ENCODE measurements around the gene KBTBD12. TPM values are rescaled to one million over a fixed set of nuclear protein-coding genes. Genes with fewer than 3 reads are reported as not detected.

KBTBD12 gene
- total RNA-seq, 5 donors from 2014 or later (not counting 1 experiment from before 2014, with no cell fraction given): not detected

GRCh38 chr3:127881586-127881985 is 33.4 kb upstream of the KBTBD12 start:
- peaks cover 0 to 6% of the 10 kb centered on the region in 2 experiments for H3K27me3 ChIP-seq (replicated peaks in 1 of 2; ENCODE audit: control insufficient read depth in 2 of 2, extremely low read depth in 1 of 2, insufficient read depth in 2 of 2, low read length in 1 of 2)
- no peak for ATAC-seq (replicated peaks in 1 of 4)
- Mint-ChIP-seq H3K9me3 (no peaks in the 10 kb centered on the region), H3K27ac (no peak overlapping the region), H3K36me3 (no peaks in the 10 kb centered on the region), H3K27me3 (peaks cover 19 to 34% of the 10 kb centered on the region in 2 donors), H3K4me3 (no peak overlapping the region), H3K4me1 (no peaks in the 10 kb centered on the region)
- no peaks in the 10 kb centered on the region for H3K36me3 ChIP-seq (ENCODE audit: control insufficient read depth in 2 of 2, extremely low read depth in 1 of 2, insufficient read depth in 1 of 2, low read length in 1 of 2)
- H3K4me1 ChIP-seq (ENCODE audit: control insufficient read depth in 1 of 2, extremely low read depth in 1 of 2, insufficient read depth in 2 of 2, low read length in 2 of 2): no peaks in the 10 kb centered on the region
- 88% methylated on average over 1 of the region's 3 CpGs for WGBS (ENCODE audit: insufficient coverage)
- DNase-seq: no peak
- ChIA-PET POLR2A (no interaction called here), CTCF (no interaction called here)
- no peak overlapping the region for H3K4me3 ChIP-seq (ENCODE audit: control insufficient read depth in 1 of 2, extremely low read depth in 1 of 2, low read length in 1 of 2)
- H3K9me3 ChIP-seq: no peaks in the 10 kb centered on the region
- no peak overlapping the region for H3K27ac ChIP-seq (ENCODE audit: low read length)

- H3K4me1 ChIP-seq (ENCODE audit: control insufficient read depth in 1 of 2, extremely low read depth in 1 of 2, insufficient read depth in 2 of 2, low read length in 2 of 2): no peaks in the 10 kb centered on the region
- H3K36me3 ChIP-seq (ENCODE audit: control insufficient read depth in 2 of 2, extremely low read depth in 1 of 2, insufficient read depth in 1 of 2, low read length in 1 of 2): no peaks in the 10 kb centered on the region
- no peak overlapping the region for H3K27ac Mint-ChIP-seq
- no peak for DNase-seq
- H3K4me3 ChIP-seq (ENCODE audit: control insufficient read depth in 1 of 2, extremely low read depth in 1 of 2, low read length in 1 of 2): no peak overlapping the region
- no peak for ATAC-seq (replicated peaks in 1 of 4)
- POLR2A ChIA-PET: interaction anchor here in 1 of 2 donors (0.6 kb wide), 1 partner anchor 12 kb away, joined by 3 read pairs; no protein-coding TSS in a partner anchor
- peaks cover 24 to 39% of the 10 kb centered on the region in 2 donors for H3K27me3 Mint-ChIP-seq
- no peaks in the 10 kb centered on the region for H3K4me1 Mint-ChIP-seq
- H3K9me3 ChIP-seq: no peaks in the 10 kb centered on the region
- H3K4me3 Mint-ChIP-seq: no peak overlapping the region
- no peak overlapping the region for H3K27ac ChIP-seq (ENCODE audit: low read length)
- CTCF ChIA-PET: no interaction called here
- no peaks in the 10 kb centered on the region for H3K36me3 Mint-ChIP-seq
- H3K9me3 Mint-ChIP-seq: no peaks in the 10 kb centered on the region
- peaks cover 0 to 11% of the 10 kb centered on the region in 2 experiments for H3K27me3 ChIP-seq (replicated peaks in 1 of 2; ENCODE audit: control insufficient read depth in 2 of 2, extremely low read depth in 1 of 2, insufficient read depth in 2 of 2, low read length in 1 of 2)
These were observed 31.0 kb upstream of the KBTBD12 start for GRCh38 chr3:127884041-127884440.

DNA sequence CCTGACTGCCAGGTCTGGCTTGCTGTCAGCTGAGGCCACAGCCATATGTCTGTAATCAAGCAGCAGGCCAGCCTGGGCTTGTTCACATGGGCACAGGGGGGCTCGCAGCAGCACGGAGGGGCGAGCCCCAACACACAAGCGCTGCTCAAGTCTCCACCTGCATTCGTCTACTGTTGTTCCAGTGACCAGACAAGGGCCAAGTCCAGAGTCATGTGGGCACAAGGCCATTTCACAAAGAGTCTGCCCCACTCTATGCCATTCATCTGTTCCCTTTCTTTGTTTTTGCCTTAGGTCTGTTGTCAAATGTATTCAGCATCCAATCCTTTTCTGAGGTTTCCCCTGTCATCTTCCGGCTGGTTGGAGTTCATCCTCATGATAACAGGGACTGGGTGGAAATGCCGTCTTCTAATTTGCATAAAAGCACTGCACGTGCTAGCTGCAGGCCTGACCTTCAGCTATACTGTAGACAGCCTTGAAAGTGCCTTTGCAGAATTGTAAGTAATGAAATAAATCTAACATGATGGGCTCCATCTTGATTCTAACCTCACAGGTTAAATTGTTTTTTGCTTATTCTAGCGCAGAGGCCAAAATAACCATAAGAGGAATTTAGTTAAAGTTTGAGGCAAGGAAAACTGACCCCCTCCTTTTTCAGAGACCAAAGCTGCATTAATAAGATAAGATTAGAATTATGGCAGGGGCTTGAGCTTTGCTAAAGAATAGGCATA is 28.6 kb upstream of the KBTBD12 start:
- H3K4me3 Mint-ChIP-seq: no peak overlapping the region
- ATAC-seq (replicated peaks in 1 of 4) (no peak), DNase-seq (no peak)
- peaks cover 8 to 15% (median 10%) of the 10 kb centered on the region in 3 donors for H3K9me3 Mint-ChIP-seq
- no peak overlapping the region for H3K4me3 ChIP-seq (ENCODE audit: control insufficient read depth in 1 of 2, extremely low read depth in 1 of 2, low read length in 1 of 2)
- no peak overlapping the region for H3K27ac Mint-ChIP-seq
- no peaks in the 10 kb centered on the region for H3K36me3 Mint-ChIP-seq
- peaks cover 0 to 11% of the 10 kb centered on the region in 2 experiments for H3K27me3 ChIP-seq (replicated peaks in 1 of 2; ENCODE audit: control insufficient read depth in 2 of 2, extremely low read depth in 1 of 2, insufficient read depth in 2 of 2, low read length in 1 of 2)
- WGBS (ENCODE audit: insufficient coverage): 96% methylated on average over 7 of the region's 9 CpGs
- H3K27me3 Mint-ChIP-seq: peaks cover 21 to 29% of the 10 kb centered on the region in 2 donors
- H3K4me1 ChIP-seq (ENCODE audit: control insufficient read depth in 1 of 2, extremely low read depth in 1 of 2, insufficient read depth in 2 of 2, low read length in 2 of 2): no peaks in the 10 kb centered on the region
- no peaks in the 10 kb centered on the region for H3K36me3 ChIP-seq (ENCODE audit: control insufficient read depth in 2 of 2, extremely low read depth in 1 of 2, insufficient read depth in 1 of 2, low read length in 1 of 2)
- no peak overlapping the region for H3K27ac ChIP-seq (ENCODE audit: low read length)
- POLR2A ChIA-PET: no interaction called here
- H3K9me3 ChIP-seq: no peaks in the 10 kb centered on the region
- CTCF ChIA-PET: no interaction called here
- H3K4me1 Mint-ChIP-seq: no peaks in the 10 kb centered on the region

DNA sequence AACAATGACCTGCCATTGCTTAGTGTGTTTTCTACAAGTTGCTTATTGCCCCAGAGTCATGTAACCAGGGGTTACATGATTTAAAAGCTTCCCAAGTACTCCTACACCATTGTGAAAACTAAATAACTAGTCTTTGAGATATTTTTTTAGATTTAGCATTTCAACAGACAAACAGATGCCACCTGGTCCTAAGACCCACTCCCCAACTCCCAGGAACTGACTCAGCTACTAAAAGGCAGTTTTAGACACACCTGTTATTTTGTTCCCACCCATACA is 28.1 kb upstream of the KBTBD12 start:
- ChIA-PET CTCF (no interaction called here), POLR2A (no interaction called here)
- H3K36me3 Mint-ChIP-seq: no peaks in the 10 kb centered on the region
- no peaks in the 10 kb centered on the region for H3K36me3 ChIP-seq (ENCODE audit: control insufficient read depth in 2 of 2, extremely low read depth in 1 of 2, insufficient read depth in 1 of 2, low read length in 1 of 2)
- no peaks in the 10 kb centered on the region for H3K4me1 Mint-ChIP-seq
- peaks cover 9 to 17% (median 12%) of the 10 kb centered on the region in 3 donors for H3K9me3 Mint-ChIP-seq
- ATAC-seq (replicated peaks in 1 of 4): no peak
- H3K27me3 Mint-ChIP-seq: peaks cover 16 to 24% of the 10 kb centered on the region in 2 donors
- no peak overlapping the region for H3K27ac ChIP-seq (ENCODE audit: low read length)
- no peak overlapping the region for H3K4me3 Mint-ChIP-seq
- no peak overlapping the region for H3K4me3 ChIP-seq (ENCODE audit: control insufficient read depth in 1 of 2, extremely low read depth in 1 of 2, low read length in 1 of 2)
- H3K27me3 ChIP-seq (replicated peaks in 1 of 2; ENCODE audit: control insufficient read depth in 2 of 2, extremely low read depth in 1 of 2, insufficient read depth in 2 of 2, low read length in 1 of 2): peaks cover 0 to 11% of the 10 kb centered on the region in 2 experiments
- H3K9me3 ChIP-seq: no peaks in the 10 kb centered on the region
- no peak for DNase-seq
- H3K4me1 ChIP-seq (ENCODE audit: control insufficient read depth in 1 of 2, extremely low read depth in 1 of 2, insufficient read depth in 2 of 2, low read length in 2 of 2): no peaks in the 10 kb centered on the region
- no peak overlapping the region for H3K27ac Mint-ChIP-seq

DNA sequence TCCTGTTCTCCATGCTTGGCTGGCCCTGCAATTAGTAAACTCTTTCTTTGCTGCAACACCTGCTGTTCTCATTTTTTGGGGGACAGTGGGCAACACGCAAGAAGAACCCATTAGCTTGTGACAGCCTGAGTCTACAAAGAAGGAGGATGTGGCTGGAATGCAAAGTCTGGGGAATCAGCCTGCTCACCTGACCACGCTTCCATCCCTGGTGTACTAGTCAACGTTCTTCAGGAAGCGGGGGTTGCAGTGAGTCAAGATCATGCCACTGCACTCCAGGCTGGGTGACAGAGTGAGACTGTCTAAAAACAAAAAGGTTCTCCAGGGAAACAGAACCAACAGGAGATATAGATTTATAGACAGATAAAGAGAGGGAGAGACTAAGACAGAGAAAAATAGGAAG is 27.7 kb upstream of the KBTBD12 start:
- peaks cover 0 to 11% of the 10 kb centered on the region in 2 experiments for H3K27me3 ChIP-seq (replicated peaks in 1 of 2; ENCODE audit: control insufficient read depth in 2 of 2, extremely low read depth in 1 of 2, insufficient read depth in 2 of 2, low read length in 1 of 2)
- DNase-seq (no peak), ATAC-seq (replicated peaks in 1 of 4) (no peak)
- Mint-ChIP-seq H3K9me3 (peaks cover 12 to 21% (median 12%) of the 10 kb centered on the region in 3 donors), H3K27me3 (peaks cover 16 to 21% of the 10 kb centered on the region in 2 donors), H3K4me1 (no peaks in the 10 kb centered on the region), H3K27ac (no peak overlapping the region), H3K36me3 (no peaks in the 10 kb centered on the region), H3K4me3 (no peak overlapping the region)
- no peaks in the 10 kb centered on the region for H3K4me1 ChIP-seq (ENCODE audit: control insufficient read depth in 1 of 2, extremely low read depth in 1 of 2, insufficient read depth in 2 of 2, low read length in 2 of 2)
- CTCF ChIA-PET: no interaction called here
- H3K9me3 ChIP-seq: no peaks in the 10 kb centered on the region
- 41% methylated on average over 4 of the region's 4 CpGs for WGBS (ENCODE audit: insufficient coverage)
- H3K27ac ChIP-seq (ENCODE audit: low read length): no peak overlapping the region
- no peak overlapping the region for H3K4me3 ChIP-seq (ENCODE audit: control insufficient read depth in 1 of 2, extremely low read depth in 1 of 2, low read length in 1 of 2)
- H3K36me3 ChIP-seq (ENCODE audit: control insufficient read depth in 2 of 2, extremely low read depth in 1 of 2, insufficient read depth in 1 of 2, low read length in 1 of 2): no peaks in the 10 kb centered on the region
- POLR2A ChIA-PET: no interaction called here

DNA sequence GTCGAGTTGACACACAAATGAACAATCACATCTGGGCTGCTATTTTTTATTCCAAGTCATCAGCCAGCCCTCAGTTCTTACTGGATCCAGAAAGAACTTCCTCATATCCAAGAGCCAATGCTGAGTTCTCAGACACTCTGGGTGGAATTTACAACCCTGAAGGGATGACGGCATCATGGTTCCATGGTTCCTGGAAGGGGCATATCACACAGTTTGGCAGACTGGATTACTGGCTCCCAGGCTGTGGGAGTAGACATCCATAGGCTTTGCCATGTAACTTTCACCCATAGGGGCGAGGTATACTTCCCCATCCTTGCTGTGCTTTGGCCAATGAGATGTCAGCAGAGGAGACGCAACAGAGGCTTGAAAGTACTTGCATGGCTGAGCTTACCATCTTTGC is 26.9 kb upstream of the KBTBD12 start:
- no peak for ATAC-seq (replicated peaks in 1 of 4)
- H3K36me3 ChIP-seq (ENCODE audit: control insufficient read depth in 2 of 2, extremely low read depth in 1 of 2, insufficient read depth in 1 of 2, low read length in 1 of 2): no peaks in the 10 kb centered on the region
- Mint-ChIP-seq H3K9me3 (peaks cover 12 to 27% (median 16%) of the 10 kb centered on the region in 3 donors), H3K27me3 (peaks cover 15 to 16% of the 10 kb centered on the region in 2 donors), H3K36me3 (no peaks in the 10 kb centered on the region), H3K4me3 (no peak overlapping the region), H3K4me1 (no peaks in the 10 kb centered on the region), H3K27ac (no peak overlapping the region)
- ChIA-PET POLR2A (no interaction called here), CTCF (no interaction called here)
- DNase-seq: no peak
- peaks cover 0 to 11% of the 10 kb centered on the region in 2 experiments for H3K27me3 ChIP-seq (replicated peaks in 1 of 2; ENCODE audit: control insufficient read depth in 2 of 2, extremely low read depth in 1 of 2, insufficient read depth in 2 of 2, low read length in 1 of 2)
- no peak overlapping the region for H3K4me3 ChIP-seq (ENCODE audit: control insufficient read depth in 1 of 2, extremely low read depth in 1 of 2, low read length in 1 of 2)
- H3K4me1 ChIP-seq (ENCODE audit: control insufficient read depth in 1 of 2, extremely low read depth in 1 of 2, insufficient read depth in 2 of 2, low read length in 2 of 2): no peaks in the 10 kb centered on the region
- 85% methylated on average over 4 of the region's 4 CpGs for WGBS (ENCODE audit: insufficient coverage)
- H3K9me3 ChIP-seq: no peaks in the 10 kb centered on the region
- H3K27ac ChIP-seq (ENCODE audit: low read length): no peak overlapping the region

All from T-cell (primary cell).